HG03378 (cell line): ENCODE measurements around the gene RFNG.

Experiments used
- ATAC-seq: cut with Tn5 transposase; IDR thresholded peaks from one replicate; pipeline ENCODE4 v1.9.1; 2021; ENCODE audit warnings: mild to moderate bottlenecking, moderate library complexity; ENCODE audit not compliant: unreplicated experiment

RFNG gene

DNA sequence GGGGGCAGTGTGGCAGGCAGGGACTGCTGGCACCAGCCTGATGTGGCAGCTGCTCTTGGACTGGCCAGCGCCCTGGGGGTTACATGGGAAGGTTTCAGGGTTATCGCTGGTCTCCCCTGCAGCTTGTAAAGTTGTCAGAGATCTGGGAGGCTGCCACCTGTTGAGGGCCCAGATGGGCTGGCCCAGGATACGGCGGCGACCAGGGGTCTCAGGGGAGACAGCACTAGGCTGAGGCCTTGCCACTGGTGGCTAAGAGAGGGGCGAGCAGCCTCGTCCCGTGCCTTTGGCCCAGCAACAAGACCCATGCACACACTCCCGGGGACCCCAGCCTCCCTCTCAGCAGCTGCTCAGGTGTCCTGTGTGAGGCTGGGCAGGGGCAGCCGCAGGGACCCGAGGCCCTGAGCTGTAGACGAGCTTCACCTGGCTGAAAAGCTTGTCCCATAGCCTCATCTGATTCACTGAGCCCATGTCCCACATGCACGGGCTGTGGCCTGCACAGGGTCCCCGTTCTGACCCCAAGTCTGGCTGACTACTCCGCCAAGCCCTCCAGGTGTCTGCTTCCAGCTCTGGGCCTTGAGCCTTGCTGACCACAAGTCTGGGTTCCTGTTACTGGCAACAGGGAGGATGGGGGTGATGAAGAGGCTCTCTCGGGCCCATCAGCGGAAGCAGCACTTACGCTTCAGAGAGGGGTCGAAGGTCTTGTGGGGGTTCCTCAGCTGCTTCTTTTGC, 7.8 kb upstream of the RFNG start:
- ATAC-seq: no peak

DNA sequence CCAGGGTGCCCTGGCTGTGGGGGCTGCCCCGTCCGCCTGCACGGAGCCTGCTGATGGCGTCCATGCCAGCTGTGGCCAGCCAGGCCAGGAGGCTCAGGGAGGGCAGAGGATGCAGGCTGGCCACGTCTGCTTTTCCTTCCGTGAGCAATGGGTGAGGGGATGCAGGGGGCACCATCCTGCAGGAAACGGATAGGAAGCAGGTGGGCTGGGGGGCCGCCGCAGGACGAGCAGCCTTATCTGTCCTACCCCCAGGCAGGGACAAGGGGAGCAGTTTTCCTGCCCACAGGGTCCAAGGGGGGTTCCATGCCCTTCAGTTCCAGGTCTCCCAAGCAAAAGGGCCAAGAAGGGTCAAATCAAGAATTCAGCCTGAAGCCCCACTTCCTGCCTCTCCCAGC, 7.2 kb upstream of the RFNG start:
- ATAC-seq: no peak

DNA sequence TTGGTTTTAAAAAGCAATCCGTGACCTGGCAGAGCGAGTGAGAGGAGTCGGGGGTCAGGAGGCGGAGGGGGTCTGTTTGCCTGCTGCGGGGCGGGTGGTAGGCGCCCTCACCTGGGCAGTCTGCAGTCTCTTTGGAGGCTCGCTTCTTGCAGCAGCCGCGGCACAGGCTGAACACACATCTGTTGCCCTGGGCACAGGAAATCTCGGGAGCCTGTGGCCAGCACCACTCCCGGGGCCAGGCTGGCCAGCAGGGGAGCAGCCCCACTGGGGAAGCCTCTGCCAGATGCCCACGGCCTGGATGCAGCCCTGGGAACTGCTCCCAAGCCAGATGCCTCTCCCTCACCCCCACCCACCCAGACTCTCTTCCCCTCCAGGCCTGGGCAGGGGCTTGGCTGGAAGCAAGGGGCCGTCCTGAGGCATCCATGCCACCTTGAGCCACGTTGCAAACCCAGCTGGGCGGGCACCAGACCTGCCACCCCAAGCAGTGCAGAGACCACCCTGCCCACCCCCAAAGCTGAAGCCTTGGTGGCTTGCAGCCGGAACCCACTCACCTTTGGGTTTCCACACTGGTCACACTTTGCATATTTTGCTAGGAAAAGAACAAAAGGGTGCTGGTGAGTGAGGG, 6.7 kb upstream of the RFNG start:
- ATAC-seq: no peak

DNA sequence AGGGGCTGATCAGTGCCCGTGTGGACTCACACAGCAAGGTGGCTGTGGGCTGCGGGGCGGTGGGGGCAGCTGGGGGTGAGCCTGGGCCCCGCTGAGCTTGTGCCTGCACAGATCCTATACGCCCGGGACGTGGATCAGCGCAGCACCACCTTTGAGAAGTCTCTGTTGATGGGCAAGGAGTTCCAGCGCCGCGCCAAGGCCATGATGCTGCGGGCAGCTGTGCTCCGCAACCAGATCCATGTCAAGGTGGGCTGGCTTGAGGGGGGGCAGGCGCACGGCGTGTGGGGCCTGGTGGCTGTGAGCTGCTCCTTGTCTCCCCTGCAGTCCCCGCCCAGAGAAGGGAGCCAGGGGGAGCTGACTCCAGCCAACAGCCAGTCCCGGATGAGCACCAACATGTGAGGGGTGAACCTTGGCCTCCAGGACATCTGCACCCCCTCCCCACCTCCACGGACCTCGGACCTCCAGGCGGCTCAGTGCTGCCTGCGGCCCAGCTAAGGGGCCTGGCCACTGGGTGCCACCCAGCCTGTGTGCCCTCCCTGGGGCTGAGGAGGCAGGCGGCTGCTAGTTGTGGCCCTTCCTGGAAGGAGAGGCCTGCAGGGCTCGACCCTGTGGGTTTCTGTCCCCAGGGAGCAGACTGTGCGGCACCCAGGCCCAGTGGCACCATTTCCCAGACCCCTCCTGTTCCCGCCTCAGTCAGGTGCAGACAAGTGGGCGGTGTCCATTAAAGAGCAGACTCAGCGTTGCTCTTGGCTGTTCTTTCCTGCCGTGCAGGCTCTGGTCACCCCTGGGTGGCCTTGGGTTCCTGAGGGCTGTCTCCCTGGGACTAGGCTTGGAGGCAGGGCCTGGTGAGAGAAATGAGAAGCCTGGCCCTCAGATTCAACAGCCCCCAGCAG, 5.4 kb upstream of the RFNG start:
- no peak for ATAC-seq

DNA sequence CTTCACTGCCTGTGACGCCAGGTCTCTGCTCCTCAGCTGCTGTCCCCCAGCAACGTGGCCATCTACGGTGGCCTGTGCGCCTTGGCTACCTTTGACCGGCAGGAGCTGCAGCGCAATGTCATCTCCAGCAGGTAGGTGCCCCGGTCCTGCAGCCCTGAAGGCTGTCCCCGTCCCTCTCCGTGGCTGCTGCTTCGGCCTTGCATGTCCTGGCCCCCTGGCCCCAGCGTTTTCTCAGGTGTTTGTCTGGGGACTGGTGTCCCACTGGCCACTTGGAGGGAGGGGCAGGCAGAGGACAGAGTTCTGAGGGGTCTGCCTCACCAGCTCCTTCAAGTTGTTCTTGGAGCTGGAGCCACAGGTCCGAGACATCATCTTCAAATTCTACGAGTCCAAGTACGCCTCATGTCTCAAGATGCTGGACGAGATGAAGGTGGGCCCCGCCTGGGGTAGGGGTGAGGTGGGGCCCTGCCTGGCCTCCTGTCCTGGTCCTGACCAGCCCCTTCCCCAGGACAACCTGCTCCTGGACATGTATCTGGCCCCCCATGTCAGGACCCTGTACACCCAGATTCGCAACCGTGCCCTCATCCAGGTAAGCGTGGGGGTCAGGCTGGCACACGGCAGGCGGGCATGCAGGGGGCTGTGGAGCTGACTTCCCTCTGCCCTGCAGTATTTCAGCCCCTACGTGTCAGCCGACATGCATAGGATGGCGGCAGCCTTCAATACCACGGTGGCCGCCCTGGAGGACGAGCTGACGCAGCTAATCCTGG, 4.5 kb upstream of the RFNG start:
- ATAC-seq: no peak

DNA sequence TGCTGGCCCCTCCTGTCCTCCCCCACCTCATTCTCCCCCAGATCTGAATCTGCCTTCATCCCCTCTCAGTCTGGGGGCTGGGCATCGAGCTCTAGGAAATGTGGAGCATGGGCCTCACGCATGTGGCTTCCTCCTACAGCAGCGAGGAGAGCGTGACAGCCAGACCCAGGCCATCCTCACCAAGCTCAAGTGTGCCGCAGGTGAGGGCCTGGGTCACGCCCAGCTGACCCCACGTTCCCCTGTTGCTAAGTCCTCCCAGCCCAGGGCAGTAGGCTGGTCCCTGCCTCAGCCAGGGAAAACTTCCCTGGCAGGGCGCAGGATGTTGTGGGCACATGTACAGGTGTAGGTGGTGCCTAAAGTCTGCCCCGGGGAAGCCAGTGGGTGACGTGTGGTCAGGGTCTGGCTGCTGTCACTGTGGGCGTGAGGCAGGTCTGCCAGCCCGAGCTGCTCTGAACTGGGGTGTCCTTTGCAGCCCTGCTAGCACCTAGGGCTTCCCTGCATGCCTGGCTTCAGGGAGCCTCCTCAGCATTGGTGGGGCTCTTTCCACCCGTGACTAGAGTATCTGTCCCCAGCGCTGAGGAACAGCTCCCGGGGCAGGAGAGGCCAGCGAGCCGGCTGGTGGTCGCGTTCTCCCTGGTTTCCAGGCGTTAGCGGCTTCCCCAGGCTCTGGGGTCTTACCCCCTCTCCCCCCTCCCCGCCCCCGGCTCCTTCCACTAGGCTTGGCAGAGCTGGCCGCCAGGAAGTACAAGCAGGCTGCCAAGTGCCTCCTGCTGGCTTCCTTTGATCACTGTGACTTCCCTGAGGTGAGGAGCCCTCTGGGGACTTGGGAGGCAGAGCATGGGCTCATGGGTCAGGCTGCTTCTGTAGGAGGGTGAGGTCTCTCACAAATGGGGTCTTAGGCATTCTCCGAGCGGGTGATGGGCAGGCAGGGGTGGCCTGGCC, 3.7 kb upstream of the RFNG start:
- ATAC-seq: no peak

DNA sequence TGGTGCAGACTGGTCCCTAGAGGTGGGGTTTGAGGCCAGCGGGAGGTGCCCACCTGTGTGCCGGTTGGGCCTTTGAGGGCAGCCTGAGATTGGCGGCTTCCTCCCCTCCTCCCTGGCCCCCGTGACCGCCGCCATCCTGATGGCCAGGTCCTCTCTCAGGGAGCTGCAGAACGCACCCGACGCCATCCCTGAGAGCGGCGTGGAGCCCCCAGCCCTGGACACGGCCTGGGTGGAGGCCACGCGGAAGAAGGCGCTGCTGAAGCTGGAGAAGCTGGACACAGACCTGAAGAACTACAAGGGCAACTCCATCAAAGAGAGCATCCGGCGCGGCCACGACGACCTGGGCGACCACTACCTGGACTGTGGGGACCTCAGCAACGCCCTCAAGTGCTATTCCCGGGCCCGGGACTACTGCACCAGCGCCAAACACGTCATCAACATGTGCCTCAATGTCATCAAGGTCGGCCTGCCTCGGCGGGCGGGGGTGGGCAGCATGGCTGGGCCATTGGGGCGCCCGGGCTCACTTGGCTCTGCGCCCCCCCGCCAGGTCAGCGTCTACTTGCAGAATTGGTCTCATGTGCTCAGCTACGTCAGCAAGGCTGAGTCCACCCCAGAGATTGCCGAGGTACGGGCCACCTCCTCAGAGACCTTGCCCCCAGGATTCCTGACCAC, 2.9 kb upstream of the RFNG start:
- ATAC-seq: no peak

DNA sequence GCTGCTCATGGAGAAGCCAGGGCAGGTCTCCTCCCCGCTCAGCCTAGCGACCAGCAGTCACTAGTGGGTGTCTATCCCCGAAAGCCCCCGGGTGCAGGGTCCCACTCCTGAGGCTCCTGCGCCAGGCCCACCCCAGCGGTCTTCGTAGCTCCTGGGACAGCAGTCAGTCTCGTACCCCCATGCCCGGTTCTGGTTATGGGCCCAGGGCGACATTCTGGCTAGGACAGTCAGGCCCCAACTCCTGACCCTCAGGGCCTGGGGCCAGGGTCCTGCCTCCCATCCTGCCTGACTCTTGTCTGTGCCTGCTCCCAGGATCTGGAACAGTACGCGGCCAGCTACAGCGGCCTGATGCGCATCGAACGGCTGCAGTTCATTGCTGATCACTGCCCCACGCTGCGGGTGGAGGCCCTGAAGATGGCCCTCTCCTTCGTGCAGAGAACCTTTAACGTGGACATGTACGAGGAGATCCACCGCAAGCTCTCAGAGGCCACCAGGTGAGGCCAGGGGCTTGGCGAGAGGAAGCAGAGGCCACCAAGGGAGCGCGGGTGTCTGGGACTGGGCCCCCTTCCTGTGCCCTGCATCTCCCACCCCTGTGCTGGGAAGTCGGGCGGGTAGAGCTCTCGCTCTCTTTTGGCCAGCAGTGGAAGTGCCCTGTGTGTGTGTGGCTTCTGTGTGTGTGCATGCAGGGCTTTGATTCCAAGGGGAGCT, 2.1 kb upstream of the RFNG start:
- no peak for ATAC-seq

DNA sequence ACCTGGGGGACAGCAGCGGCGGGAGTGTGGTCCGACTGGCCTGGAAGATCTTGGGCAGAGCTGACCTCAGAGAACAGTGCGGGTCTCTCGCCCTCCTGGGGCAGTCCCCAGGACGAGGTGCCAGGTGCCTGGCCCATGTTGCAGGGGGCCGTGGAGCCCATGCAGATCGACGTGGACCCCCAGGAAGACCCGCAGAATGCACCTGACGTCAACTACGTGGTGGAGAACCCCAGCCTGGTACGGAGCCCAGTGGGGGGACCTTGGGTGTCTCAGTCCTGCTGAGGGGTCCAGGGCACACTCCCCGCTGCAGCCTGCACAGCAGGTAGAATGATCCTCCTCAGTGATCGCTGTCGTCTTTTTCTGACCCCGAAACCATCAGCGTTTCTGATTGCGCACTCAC, 1.5 kb upstream of the RFNG start:
- ATAC-seq: no peak

DNA sequence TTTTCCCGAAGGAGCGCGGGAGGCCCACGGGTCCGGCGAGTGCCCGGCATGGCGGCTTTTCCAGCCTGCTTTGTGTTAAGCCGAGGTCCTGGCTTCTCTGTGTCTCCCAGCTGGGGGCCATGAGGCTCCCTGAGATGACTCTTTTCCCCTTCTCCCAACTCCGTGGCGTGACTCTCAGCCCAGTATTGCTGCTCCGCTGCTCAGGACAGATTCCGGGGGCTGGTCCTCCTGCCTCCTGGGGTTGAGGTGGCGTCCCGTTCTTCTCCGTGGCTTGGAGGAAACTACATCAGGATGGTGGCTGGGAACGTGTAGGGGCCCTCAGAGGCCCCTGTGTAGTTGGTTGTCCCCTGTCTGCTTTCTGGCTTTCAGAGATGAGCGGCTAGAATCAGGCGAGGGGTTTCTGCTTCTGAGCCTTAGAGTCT, 1.0 kb upstream of the RFNG start:
- ATAC-seq: no peak

DNA sequence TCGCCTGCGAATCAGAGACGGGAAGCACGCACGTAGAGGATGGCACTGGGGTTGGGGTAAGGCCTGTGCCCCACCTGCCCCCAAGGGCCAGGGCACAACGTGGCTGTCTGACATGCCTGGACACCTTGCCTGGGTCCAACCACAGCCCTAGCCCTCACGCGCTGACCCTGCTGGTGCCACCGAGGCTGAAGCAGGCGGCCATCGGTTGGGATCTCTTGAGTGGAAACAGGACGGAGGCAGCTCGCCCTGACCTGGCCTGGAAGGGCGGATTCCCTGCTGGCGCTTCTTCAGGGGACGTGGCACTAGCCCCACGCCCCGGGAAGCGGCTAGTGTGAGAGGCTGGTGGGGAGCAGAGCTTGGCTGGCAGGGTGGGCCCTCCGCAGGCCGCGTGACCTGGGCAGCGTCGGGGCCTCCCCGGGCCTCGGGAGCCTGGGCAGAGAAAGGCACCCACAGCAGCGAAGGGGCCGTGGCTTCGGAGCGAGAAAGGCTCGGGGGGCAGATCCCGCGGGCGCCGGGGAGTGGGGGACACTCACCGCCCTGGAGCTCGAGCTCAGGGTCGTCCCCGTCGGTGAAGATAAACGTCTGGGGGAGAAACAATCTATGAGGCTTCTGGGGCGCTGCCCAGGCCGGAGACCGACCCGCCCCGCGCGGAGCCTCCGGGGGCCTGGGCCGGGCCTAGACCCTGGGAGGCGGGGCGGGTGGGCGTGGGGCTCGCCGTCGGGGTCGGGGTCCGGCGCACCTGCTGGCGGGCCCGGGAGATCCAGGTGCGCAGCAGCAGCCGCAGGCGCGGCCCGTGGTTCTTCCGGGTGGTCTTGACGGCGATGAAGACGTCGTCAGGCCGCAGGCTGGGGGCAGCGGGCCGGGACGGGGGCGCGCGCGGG, 610 bp downstream of the RFNG start:
- ATAC-seq: no peak

DNA sequence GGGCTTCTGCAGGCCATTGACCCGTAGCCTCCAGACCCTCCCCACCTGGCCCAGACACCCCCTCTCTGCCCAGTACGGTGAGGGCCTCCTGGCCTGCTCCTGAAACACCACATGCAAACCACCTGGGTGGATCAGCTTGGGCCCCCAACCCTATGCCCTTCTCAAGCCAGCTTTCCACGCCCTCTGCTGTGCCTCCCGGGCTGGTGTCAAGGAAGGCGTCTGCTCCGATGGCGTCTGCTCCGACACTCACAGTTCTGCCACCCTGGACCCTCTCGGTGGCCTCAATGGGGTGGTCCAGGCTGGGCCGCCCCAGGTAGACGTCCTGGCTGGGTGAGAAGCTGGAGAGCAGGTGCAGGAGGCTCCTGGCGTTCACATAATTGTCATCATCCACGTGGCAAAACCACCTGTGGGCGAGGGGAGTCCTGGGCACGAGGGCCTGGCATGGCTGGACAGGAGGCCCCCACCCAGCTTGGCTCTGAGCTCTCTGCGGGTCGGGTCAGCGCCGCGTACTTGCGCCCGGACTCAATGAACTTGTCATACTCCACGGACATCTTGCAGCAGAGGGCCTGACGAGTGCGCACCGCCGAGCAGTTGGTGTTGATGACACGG, 1.4 kb downstream of the RFNG start:
- ATAC-seq: no peak

DNA sequence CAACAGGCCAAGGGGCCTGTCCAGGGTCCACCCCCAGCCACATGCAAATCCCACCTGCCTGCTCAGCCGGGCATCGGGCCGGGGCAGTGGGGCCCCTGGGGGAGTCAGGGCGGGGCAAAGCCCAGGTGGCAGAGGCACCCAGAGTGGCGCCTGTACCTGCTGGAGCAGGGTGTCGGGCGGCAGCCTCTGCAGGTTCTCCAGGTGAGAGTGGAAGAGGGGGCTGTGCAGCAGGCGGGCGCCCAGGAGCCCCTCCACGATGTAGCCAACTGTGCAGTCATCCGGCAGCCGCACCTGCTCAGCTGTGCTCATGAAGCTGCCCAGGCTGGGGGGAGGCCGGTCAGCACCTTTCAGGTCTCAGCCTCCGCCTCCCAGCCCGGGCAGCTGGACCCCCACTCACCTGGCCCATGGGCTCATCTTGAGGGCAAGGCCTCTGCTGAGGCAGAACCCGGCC, 2.1 kb downstream of the RFNG start:
- ATAC-seq: no peak

DNA sequence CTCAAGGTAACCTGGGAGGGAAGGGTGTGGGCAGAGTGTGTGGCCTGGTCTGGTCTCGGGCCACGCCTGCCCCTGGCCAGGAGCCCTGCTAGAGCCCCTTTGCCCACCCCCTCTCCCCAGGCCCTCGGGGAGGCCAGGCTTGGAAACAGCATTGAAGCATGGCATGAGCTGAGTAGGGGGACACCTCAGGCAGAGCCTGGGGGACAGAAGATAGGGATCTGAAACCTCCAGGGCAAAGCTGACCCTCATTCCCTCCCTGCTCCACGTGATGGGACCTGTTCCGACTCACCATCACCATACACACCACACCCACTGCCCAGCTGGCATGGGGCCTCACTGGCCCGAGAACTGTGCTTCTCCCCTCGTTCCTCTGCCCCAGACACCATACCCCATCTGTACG, 2.5 kb downstream of the RFNG start:
- no peak for ATAC-seq

DNA sequence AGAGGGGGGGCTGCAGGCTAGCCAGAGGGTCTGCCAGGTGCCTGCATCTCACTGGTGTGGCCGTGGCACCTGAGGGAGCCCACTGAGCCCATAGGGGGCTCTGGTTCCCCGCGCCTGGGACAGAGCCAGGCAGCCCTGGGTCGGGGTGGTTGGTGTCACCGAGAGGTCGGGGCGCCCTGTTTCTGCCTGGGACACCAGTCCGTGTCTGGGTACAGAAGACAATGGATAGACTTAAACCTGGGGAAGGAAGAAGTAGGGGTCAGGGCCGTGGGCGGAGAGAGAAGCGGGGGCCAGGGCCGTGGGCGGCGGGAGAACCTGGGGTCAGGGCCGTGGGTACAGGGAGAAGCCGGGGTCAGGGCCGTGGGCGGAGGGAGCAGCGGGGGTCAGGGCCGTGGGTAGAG, 3.0 kb downstream of the RFNG start:
- no peak for ATAC-seq

DNA sequence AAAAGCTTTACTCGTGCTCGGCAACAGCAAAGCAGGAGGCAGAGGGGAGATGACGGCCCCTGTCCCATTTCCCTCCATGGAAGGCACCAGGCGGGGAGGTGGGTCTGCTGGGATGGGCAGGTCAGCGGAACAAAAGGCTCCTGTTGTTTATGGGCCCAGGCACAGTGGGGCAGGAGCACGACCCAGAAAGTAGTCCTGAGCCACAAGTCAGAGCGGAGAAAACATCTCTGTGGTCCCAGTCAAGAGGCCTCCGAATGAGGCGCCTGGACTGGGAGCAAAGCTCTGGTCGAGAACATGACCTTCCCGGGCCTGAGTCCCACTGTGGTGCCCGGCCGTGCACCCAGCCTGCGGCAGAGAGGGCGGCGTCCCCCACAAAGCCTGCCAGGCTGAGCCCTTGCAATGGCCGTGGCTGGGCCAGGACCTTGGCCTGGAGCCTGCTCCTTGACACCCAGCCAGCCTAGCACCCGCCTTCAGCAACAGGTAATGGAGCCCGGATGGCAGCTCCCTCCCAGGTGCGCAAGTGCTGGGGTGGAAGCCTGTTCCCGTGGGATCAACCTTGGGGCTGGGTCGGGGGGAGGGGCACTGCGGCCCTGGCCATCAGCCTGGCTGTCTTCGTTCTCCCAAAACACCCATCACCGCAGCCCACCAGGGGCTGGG, 3.6 kb downstream of the RFNG start:
- no peak for ATAC-seq

DNA sequence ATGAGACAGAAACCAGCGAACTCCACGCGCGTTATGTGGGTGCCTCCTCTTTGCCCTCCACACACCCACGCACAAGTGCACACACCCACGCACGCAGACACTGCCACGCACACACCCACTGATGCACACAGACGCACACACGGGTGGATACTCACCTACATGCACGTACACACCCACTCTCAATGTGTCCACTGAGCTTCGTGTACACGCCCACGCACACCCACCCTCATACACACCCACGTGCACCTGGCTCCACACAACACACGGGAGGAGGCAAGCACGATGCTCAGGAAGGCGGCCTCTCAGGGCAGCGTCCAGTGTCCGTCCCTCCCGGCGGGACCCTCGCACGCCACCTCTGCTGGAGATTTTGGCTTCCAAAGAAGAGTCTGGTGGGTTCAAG, 4.2 kb downstream of the RFNG start:
- ATAC-seq: no peak
